D341Med (cell line): ENCODE measurements around the gene AURKB.
A peak's percentile ranks its signal among the peaks of the same experiment; 100 is the strongest.

Experiments
- DNase-seq: peaks from one replicate; pipeline ENCODE4 v3.0.0; 2012; ENCODE audit warnings: low spot score

Gene AURKB

GRCh38 chr17:8161289-8162232 is 48.8 kb downstream of the AURKB start:
- no peak for DNase-seq

- no peak for DNase-seq
Observed at GRCh38 chr17:8160741-8161221, 49.6 kb downstream of the AURKB start.

DNA sequence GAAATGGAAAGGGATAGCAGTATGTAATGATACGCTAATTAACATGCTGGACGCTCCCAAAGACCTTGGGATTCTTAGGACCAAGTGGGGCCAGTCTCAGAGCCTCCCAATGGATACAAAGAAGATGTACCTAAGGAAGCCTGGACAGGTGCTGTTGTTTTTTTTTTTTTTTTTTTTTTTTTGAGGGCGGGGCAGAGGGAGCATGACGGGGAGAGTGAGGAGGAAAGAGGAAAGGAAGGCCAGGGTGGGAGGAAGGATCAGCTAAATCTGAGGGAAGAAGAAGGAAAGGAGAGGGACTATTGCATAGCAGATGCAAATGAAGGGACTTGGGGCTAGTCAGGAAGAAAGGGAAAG is 50.2 kb downstream of the AURKB start:
- no peak for DNase-seq

- no peak for DNase-seq
Observed at GRCh38 chr17:8159459-8160223, 50.7 kb downstream of the AURKB start.

DNA sequence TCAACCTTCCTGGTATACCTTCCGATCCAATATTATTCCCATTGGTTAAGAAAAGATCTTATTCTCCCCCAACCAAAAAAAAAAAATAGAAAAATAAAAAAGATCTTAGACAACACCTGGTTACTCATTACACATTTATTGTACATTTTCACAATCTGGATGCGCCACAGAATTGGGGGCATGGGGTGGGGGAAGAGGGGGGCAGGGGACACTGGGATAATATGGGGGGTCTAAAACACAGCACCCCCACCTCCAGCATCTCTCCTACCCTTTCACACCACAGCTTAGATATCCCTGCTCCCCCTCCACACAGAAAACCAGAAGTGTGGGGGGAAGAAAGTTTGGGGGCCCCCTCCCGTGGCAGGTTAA is 51.4 kb downstream of the AURKB start:
- DNase-seq = no peak

GRCh38 chr17:8158267-8159031 is 51.9 kb downstream of the AURKB start:
- peak; percentile 61 for DNase-seq

DNA sequence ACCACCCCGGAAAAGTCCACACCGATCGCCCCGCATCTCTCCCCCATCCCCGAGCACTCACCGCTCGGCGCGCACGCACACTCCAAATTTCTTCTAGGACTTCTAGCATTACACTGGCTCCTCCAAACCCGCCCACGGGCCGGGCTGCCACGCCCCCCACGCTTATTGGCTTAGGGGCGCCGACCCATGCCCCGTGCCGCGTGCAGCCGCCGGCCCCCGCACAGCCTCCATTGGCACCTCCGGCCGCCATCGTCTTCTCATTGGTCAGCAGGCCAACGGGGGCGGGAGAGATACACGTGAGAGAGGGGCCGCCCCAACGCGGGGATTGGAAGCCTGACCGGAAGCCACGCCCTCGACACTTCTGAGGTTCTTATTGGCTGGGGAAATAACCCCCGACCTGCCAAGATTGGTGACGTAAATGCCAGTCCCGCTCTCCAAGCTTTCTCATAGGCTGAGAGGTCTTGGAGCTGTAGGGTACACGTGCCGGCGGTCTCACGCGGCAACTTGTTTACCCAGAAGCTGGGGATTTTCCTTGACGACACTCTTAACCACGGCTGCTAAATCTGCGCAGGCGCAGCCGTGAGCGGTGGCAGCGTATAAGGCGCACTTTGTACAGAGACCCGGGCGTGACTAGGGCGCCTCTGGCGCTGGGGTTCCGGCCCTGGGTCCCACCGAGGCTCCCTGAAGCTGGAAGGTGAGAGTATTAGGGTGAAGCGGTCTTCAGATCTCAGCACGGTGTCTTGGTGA is 54.0 kb downstream of the AURKB start:
- peak; percentile 83 for DNase-seq

- DNase-seq = no peak
Observed at GRCh38 chr17:8155996-8156245, 54.5 kb downstream of the AURKB start.

- DNase-seq = no peak
Observed at GRCh38 chr17:8155231-8155995, 55.0 kb downstream of the AURKB start.
